K562 (cell line): ENCODE data around the gene EPGN. TPM values are rescaled to one million over a fixed set of nuclear protein-coding genes. Genes with fewer than 3 reads are reported as not detected.

Experiments used
- ATAC-seq: fragments of 200-7000 bp; cut with Tn5 transposase; 3 replicates; pipeline ENCODE4 v1.9.1; 2020; ENCODE audit warnings: moderate library complexity
- BruUV-seq: library from RNA; stranded (reverse); fragments of 400-500 nt; replicated peaks from 2 replicates; lab custom pipeline; 2021; lab: Mats Ljungman, UMichigan
- CTCF ChIA-PET: fragments of 300-600 bp; formaldehyde crosslinking; extraction: SDS; loops from one replicate; lab custom pipeline; 2021; ENCODE audit warnings: low intra/inter-chr PET ratio; lab: Yijun Ruan, JAX
- POLR2A ChIA-PET: fragments of 300-600, 350-650 bp; sonication (Branson Sonifier 250); formaldehyde crosslinking; extraction: SDS; loops from one replicate; lab custom pipeline; 2021; ENCODE audit warnings: antibody characterized with exemption, inconsistent platforms; lab: Yijun Ruan, JAX
- DNase-seq, 4 experiments: peaks; one replicate each; pipeline versions ENCODE4 v3.0.0 to v3.0.0-alpha.2; 2011 to 2018; ENCODE audit warnings: low spot score in 3 of 4, mixed read lengths in 3 of 4; ENCODE audit errors: extremely low read depth in 1 of 4
- FAIRE-seq: peaks from 2 replicates; lab custom pipeline; 2011; peaks lifted over from hg19 to GRCh38; lab: Jason Lieb, UNC
- H2AFZ ChIP-seq: 2 replicates; pipeline ENCODE4 v1.6.0; 2011; ENCODE audit warnings: low read depth, low read length, control low read depth, inconsistent platforms
- H3K27ac ChIP-seq: fragments of 200-600 bp; 3 replicates; pipeline ENCODE4 v1.8.0; 2011; ENCODE audit warnings: low read depth, mild to moderate bottlenecking, control low read depth, inconsistent platforms, low read length, moderate library complexity, mixed read lengths; ENCODE audit errors: extremely low read depth
- H3K27me3 ChIP-seq, 2 experiments: fragments of 300-600 bp in 1 of 2; 2 replicates in 1 of 2; 3 replicates in 1 of 2; pipeline versions ENCODE4 v1.6.0 to v1.8.0; 2011; ENCODE audit warnings: inconsistent platforms in 2 of 2, low read length in 2 of 2, mild to moderate bottlenecking in 1 of 2, mixed read lengths in 1 of 2, moderate library complexity in 1 of 2; ENCODE audit not compliant: control insufficient read depth in 2 of 2, insufficient read depth in 2 of 2
- H3K36me3 ChIP-seq: fragments of 300-600 bp; 3 replicates; pipeline ENCODE4 v1.8.0; 2011; ENCODE audit warnings: mild to moderate bottlenecking, low read length, inconsistent platforms; ENCODE audit not compliant: control insufficient read depth, insufficient read depth
- H3K4me1 ChIP-seq, 2 experiments: fragments of 200-600 bp in 1 of 2; replicated peaks in 1 of 2; 2 replicates in 1 of 2; 3 replicates in 1 of 2; pipeline versions ENCODE4 v1.5.1 to v1.8.0; 2011; ENCODE audit warnings: inconsistent platforms in 2 of 2, low read length in 2 of 2, mild to moderate bottlenecking in 1 of 2, mixed read lengths in 1 of 2, moderate library complexity in 1 of 2; ENCODE audit not compliant: control insufficient read depth in 2 of 2, insufficient read depth in 2 of 2
- H3K4me2 ChIP-seq: 2 replicates; pipeline ENCODE4 v1.6.1; 2011; ENCODE audit warnings: low read length, control low read depth, inconsistent platforms, mixed read lengths; ENCODE audit not compliant: insufficient read depth
- H3K4me3 ChIP-seq: fragments of 200-600 bp; sonication (generic), shearing (Covaris generic); 2 replicates; pipeline ENCODE4 v1.5.1; 2016; ENCODE audit warnings: control low read depth, inconsistent platforms
- H3K79me2 ChIP-seq: fragments of 200-600 bp; 3 replicates; pipeline ENCODE4 v1.8.0; 2011; ENCODE audit warnings: low read length, inconsistent platforms; ENCODE audit not compliant: control insufficient read depth, insufficient read depth
- H3K9ac ChIP-seq, 2 experiments: 2 replicates each; pipeline versions ENCODE4 v1.6.0 to v1.6.1; 2011; ENCODE audit warnings: low read depth in 2 of 2, low read length in 2 of 2, control low read depth in 1 of 2, inconsistent platforms in 1 of 2, mild to moderate bottlenecking in 1 of 2, mixed read lengths in 1 of 2; ENCODE audit not compliant: insufficient read depth in 1 of 2
- H3K9me1 ChIP-seq: one replicate; pipeline ENCODE4 v1.6.0; 2011; ENCODE audit warnings: inconsistent platforms, mild to moderate bottlenecking, low read length, moderate library complexity; ENCODE audit not compliant: control insufficient read depth, insufficient read depth
- H3K9me3 ChIP-seq: replicated peaks from 2 replicates; pipeline ENCODE4 v1.5.1; 2011; ENCODE audit warnings: low read depth, low read length, inconsistent platforms; ENCODE audit not compliant: control insufficient read depth, insufficient read depth
- H4K20me1 ChIP-seq: replicated peaks from 2 replicates; pipeline ENCODE4 v1.6.1; 2011; ENCODE audit warnings: low read length, inconsistent platforms, mixed read lengths; ENCODE audit not compliant: control insufficient read depth, insufficient read depth
- CBFB ChIP-seq: sonication (generic); formaldehyde crosslinking; IDR thresholded peaks from 2 replicates; pipeline ENCODE4 v1.4.0; 2020; ENCODE audit warnings: mild to moderate bottlenecking, missing genetic modification reagents
- CBX8 ChIP-seq: fragments of 200-600 bp; sonication (generic); IDR thresholded peaks from 2 replicates; pipeline ENCODE4 v1.6.1; 2012; ENCODE audit warnings: borderline replicate concordance, mixed run types, low read depth, mild to moderate bottlenecking, moderate library complexity, mixed read lengths, low read length, control low read depth, inconsistent platforms; ENCODE audit not compliant: poor library complexity, severe bottlenecking; ENCODE audit errors: extremely low read depth
- CLOCK ChIP-seq: fragments of 250-450 bp; sonication (Bioruptor Pico); IDR thresholded peaks from 2 replicates; pipeline ENCODE4 v1.4.0; 2020; ENCODE audit warnings: mild to moderate bottlenecking, moderate library complexity, borderline replicate concordance
- DIDO1 ChIP-seq: fragments of 450-650 bp; IDR thresholded peaks from 2 replicates; pipeline ENCODE4 v1.6.1; 2016; ENCODE audit warnings: low read depth, missing biosample characterization, missing genetic modification characterization
- JUN ChIP-seq, 2 experiments: sonication (generic) in 1 of 2; formaldehyde crosslinking in 1 of 2; IDR thresholded peaks; 2 replicates each; pipeline versions ENCODE4 v1.6.1 to v1.8.0; 2012 to 2022; ENCODE audit warnings: borderline replicate concordance in 2 of 2, mild to moderate bottlenecking in 2 of 2, improper control_type of control experiment in 1 of 2, low read depth in 1 of 2, low read length in 1 of 2, missing genetic modification reagents in 1 of 2
- KAT2B ChIP-seq: IDR thresholded peaks from one replicate; pipeline ENCODE4 v1.6.1; 2012; ENCODE audit warnings: low read depth, mild to moderate bottlenecking, control low read depth, inconsistent platforms, low read length, moderate library complexity
- NUFIP1 ChIP-seq: fragments of 450-650 bp; IDR thresholded peaks from 2 replicates; pipeline ENCODE4 v1.6.1; 2018; ENCODE audit not compliant: partially characterized antibody
- RBM39 ChIP-seq: fragments of 200-400 bp; formaldehyde crosslinking; optimal IDR thresholded peaks from 2 replicates; pipeline ENCODE3; 2018; ENCODE audit warnings: low read depth, low read length
- SMARCA5 ChIP-seq: fragments of 450-650 bp; IDR thresholded peaks from 2 replicates; pipeline ENCODE4 v1.6.1; 2016
- SMARCE1 ChIP-seq: fragments of 450-650 bp; IDR thresholded peaks from 2 replicates; pipeline ENCODE4 v1.7.1; 2016; ENCODE audit warnings: mild to moderate bottlenecking
- SP2 ChIP-seq: IDR thresholded peaks from 2 replicates; pipeline ENCODE4 v1.6.1; 2011; ENCODE audit warnings: mild to moderate bottlenecking, low read depth, low read length, moderate library complexity; ENCODE audit not compliant: poor library complexity, severe bottlenecking; ENCODE audit errors: extremely low read depth
- TAL1 ChIP-seq: fragments of 450-650 bp; IDR thresholded peaks from 2 replicates; pipeline ENCODE4 v1.6.1; 2016; ENCODE audit warnings: mild to moderate bottlenecking
- TCF7L2 ChIP-seq: fragments of 150-350 bp; IDR thresholded peaks from 2 replicates; pipeline ENCODE4 v1.6.1; 2016; ENCODE audit warnings: low read depth, mild to moderate bottlenecking, low read length, moderate library complexity
- TFAP4 ChIP-seq: sonication (generic); formaldehyde crosslinking; IDR thresholded peaks from 2 replicates; pipeline ENCODE4 v1.8.0; 2022; ENCODE audit warnings: missing genetic modification reagents, mild to moderate bottlenecking, moderate library complexity, borderline replicate concordance
- THAP7 ChIP-seq: fragments of 250-450 bp; sonication (Bioruptor Pico); IDR thresholded peaks from 2 replicates; pipeline ENCODE4 v1.5.0; 2021
- YY1 ChIP-seq, 3 experiments: IDR thresholded peaks; 2 replicates each; pipeline ENCODE4 v1.6.1; 2011; ENCODE audit warnings: low read length in 2 of 3, mild to moderate bottlenecking in 2 of 3, moderate library complexity in 2 of 3, borderline replicate concordance in 1 of 3, control low read depth in 1 of 3, low read depth in 1 of 3; ENCODE audit not compliant: insufficient read depth in 3 of 3, insufficient replicate concordance in 2 of 3, control insufficient read depth in 1 of 3, insufficient read length in 1 of 3; ENCODE audit errors: extremely low read depth in 1 of 3
- ZEB2 ChIP-seq: fragments of 450-650 bp; IDR thresholded peaks from 2 replicates; pipeline ENCODE4 v1.6.1; 2016
- WGBS: fragments of 100-300 bp; shearing (Covaris generic); methylation state at CpG from one replicate; pipeline ENCODE4 v1.1.6; 2016; ENCODE audit warnings: low coverage, mixed read lengths; ENCODE audit not compliant: insufficient coverage; ENCODE audit errors: missing lambda C conversion rate; 5-methylcytosine and 5-hydroxymethylcytosine counted together
- in situ Hi-C: fragments of 300-500 bp; cut with MboI; formaldehyde crosslinking; loops from 4 replicates; pipeline ENCODE4 v1.15.0; 2018; ENCODE audit warnings: inconsistent platforms, mixed read lengths
- intact Hi-C: fragments of 100-400 bp; cut with micrococcal nuclease; formaldehyde crosslinking; loops from 2 replicates; pipeline ENCODE4 v1.14.2; 2022
- polyA plus RNA-seq, 8 experiments: library from polyadenylated mRNA; depleted of rRNA in 4 of 8; stranded (reverse) in 5 of 8; unstranded in 3 of 8; fragments of >200 nt; fragmentation: Nextera tagmentation in 2 of 8; fragmentation: Illumina TruSeq in 1 of 8; extraction: Ambion mirVana in 2 of 8; extraction: Trizol in 1 of 8; gene quantifications; 2 replicates each; pipeline versions ENCODE4 v1.2.1 to v1.2.3, GENCODE V29; 2011 to 2014; ENCODE audit warnings: inconsistent platforms in 1 of 8, missing spikeins in 1 of 8
- total RNA-seq, 7 experiments: library from RNA; depleted of rRNA in 6 of 7; stranded (reverse); fragments of >200 nt in 6 of 7; fragmentation: Illumina TruSeq in 2 of 7; extraction: Trizol in 2 of 7; gene quantifications; 2 replicates each; pipeline versions ENCODE4 v1.2.1 to v1.2.3, GENCODE V29; 2011 to 2021; ENCODE audit warnings: low replicate concordance in 1 of 7

The EPGN gene
- total and polyA plus RNA-seq, 9 of the 15 experiments (the other 6 are each of a cell fraction or from before 2014, with no cell fraction given): 0.10 to 0.56 TPM; not detected in 7

- no peak for TF ChIP-seq CBFB
- no peak for TF ChIP-seq SMARCA5
These were observed 53.4 kb downstream of the EPGN start (continued) for GRCh38 chr4:74361671-74362070.

GRCh38 chr4:74362347-74362746, 54.1 kb downstream of the EPGN start:
- no peak overlapping the region for H3K9ac ChIP-seq
- no peak overlapping the region for H3K4me2 ChIP-seq
- intact Hi-C loops (no loop called here), in situ Hi-C loops (no loop called here)
- H3K9me1 ChIP-seq: no peaks in the 10 kb centered on the region
- no peak for ATAC-seq
- WGBS: 59% methylated on average over 3 of the region's 3 CpGs
- peaks cover 33% of the 10 kb centered on the region for H3K79me2 ChIP-seq
- no TSS peak for BruUV-seq
- no peak overlapping the region for H3K4me3 ChIP-seq
- H3K27ac ChIP-seq: 0 out of 3 replicates have a peak overlapping the region, but pooled peaks have one; percentile 11
- H3K9me3 ChIP-seq: no peaks in the 10 kb centered on the region
- no peaks in the 10 kb centered on the region for H3K36me3 ChIP-seq
- H3K4me1 ChIP-seq: peaks cover 5% of the 10 kb centered on the region in 2 experiments; a peak in 2 of 5 replicates
- CTCF ChIA-PET: no interaction called here
- peak overlapping the region; percentile 73 for H2AFZ ChIP-seq
- H3K27me3 ChIP-seq: no peaks in the 10 kb centered on the region
- no peak for DNase-seq
- H4K20me1 ChIP-seq: no peaks in the 10 kb centered on the region
- POLR2A ChIA-PET: no interaction called here
- FAIRE-seq: no peak
- TF ChIP-seq TCF7L2 (no peak), RBM39 (no peak), ZEB2 (no peak), TFAP4 (CRISPR knock-in tag) (no peak), JUN (IDR thresholded peaks at IDR 0.05; ENCODE audit: borderline replicate concordance, low read depth, low read length) (no peak), JUN (CRISPR knock-in tag; IDR thresholded peaks at IDR 0.05; ENCODE audit: borderline replicate concordance) (no peak), YY1 (IDR thresholded peaks at IDR 0.05; ENCODE audit: borderline replicate concordance in 1 of 3, control insufficient read depth in 1 of 3, extremely low read depth in 1 of 3, insufficient read depth in 3 of 3, insufficient read length in 1 of 3, insufficient replicate concordance in 2 of 3, low read depth in 1 of 3, low read length in 2 of 3) (no peak), THAP7 (no peak), TAL1 (no peak), DIDO1 (tag) (no peak), CLOCK (no peak), SP2 (no peak), SMARCE1 (no peak), KAT2B (no peak), NUFIP1 (no peak), CBX8 (no peak)
